ENCODE measurements around the gene EEF2K.
A peak's percentile ranks its signal among the peaks of the same experiment; 100 is the strongest.

Gene EEF2K

GRCh38 chr16:22253272-22253671 is 47.2 kb downstream of the EEF2K start:
- DNase-seq = no peak

GRCh38 chr16:22255335-22255734 is 49.3 kb downstream of the EEF2K start:
- no peak for DNase-seq

- no peak for DNase-seq
Measured at GRCh38 chr16:22257440-22257839, 51.4 kb downstream of the EEF2K start.

GRCh38 chr16:22260490-22260889 is 54.4 kb downstream of the EEF2K start:
- no peak for DNase-seq

GRCh38 chr16:22262460-22262859 is 56.4 kb downstream of the EEF2K start:
- DNase-seq = peak; percentile 51

GRCh38 chr16:22264786-22265185 is 58.7 kb downstream of the EEF2K start:
- no peak for DNase-seq

- DNase-seq = no peak
Measured at GRCh38 chr16:22265351-22265750, 59.3 kb downstream of the EEF2K start.

- no peak for DNase-seq
Measured at GRCh38 chr16:22266546-22266945, 60.5 kb downstream of the EEF2K start.

GRCh38 chr16:22267764-22268163 is 61.7 kb downstream of the EEF2K start:
- DNase-seq = no peak

GRCh38 chr16:22270525-22270924 is 64.4 kb downstream of the EEF2K start:
- DNase-seq = no peak

- DNase-seq = no peak
Measured at GRCh38 chr16:22272870-22273650, 67.0 kb downstream of the EEF2K start.

- DNase-seq = no peak
Measured at GRCh38 chr16:22274916-22275315, 68.8 kb downstream of the EEF2K start.

- no peak for DNase-seq
Measured at GRCh38 chr16:22278441-22279230, 72.6 kb downstream of the EEF2K start.

- no peak for DNase-seq
Measured at GRCh38 chr16:22282254-22282892, 76.3 kb downstream of the EEF2K start.

- no peak for DNase-seq
Measured at GRCh38 chr16:22284637-22285036, 78.6 kb downstream of the EEF2K start.

GRCh38 chr16:22285080-22285479 is 79.0 kb downstream of the EEF2K start:
- no peak for DNase-seq

- no peak for DNase-seq
Measured at GRCh38 chr16:22291020-22291419, 84.9 kb downstream of the EEF2K start.

- no peak for DNase-seq
Measured at GRCh38 chr16:22291860-22292318, 85.8 kb downstream of the EEF2K start.

- no peak for DNase-seq
Measured at GRCh38 chr16:22292320-22292719, 86.2 kb downstream of the EEF2K start.

GRCh38 chr16:22293137-22294106 is 87.3 kb downstream of the EEF2K start:
- no peak for DNase-seq

- DNase-seq = peak; percentile 46
Measured at GRCh38 chr16:22296225-22297113, 90.4 kb downstream of the EEF2K start.

Data from DMS53 (cell line).